GM21381 (cell line): ENCODE data around the gene WFIKKN1.

ENCODE experiments used
- ATAC-seq: cut with Tn5 transposase; IDR thresholded peaks from one replicate; pipeline ENCODE4 v1.9.1; 2021; ENCODE audit warnings: mild to moderate bottlenecking, moderate library complexity; ENCODE audit not compliant: unreplicated experiment

The WFIKKN1 gene

GRCh38 chr16:651844-652243 lies 21.1 kb downstream of the WFIKKN1 start:
- ATAC-seq: no peak

GRCh38 chr16:652454-653305 lies 21.9 kb downstream of the WFIKKN1 start:
- ATAC-seq: no peak

GRCh38 chr16:654034-654433 lies 23.2 kb downstream of the WFIKKN1 start:
- no peak for ATAC-seq

- no peak for ATAC-seq
Measured at GRCh38 chr16:657487-657886, 26.7 kb downstream of the WFIKKN1 start.

GRCh38 chr16:658679-659571 lies 28.1 kb downstream of the WFIKKN1 start:
- ATAC-seq: no peak

GRCh38 chr16:659618-660017 lies 28.8 kb downstream of the WFIKKN1 start:
- ATAC-seq: no peak

GRCh38 chr16:660132-660458 lies 29.3 kb downstream of the WFIKKN1 start:
- no peak for ATAC-seq

- peak; percentile 56 for ATAC-seq
Measured at GRCh38 chr16:660459-661183, 29.8 kb downstream of the WFIKKN1 start.

- ATAC-seq: no peak
Measured at GRCh38 chr16:661184-661821, 30.5 kb downstream of the WFIKKN1 start.

- ATAC-seq: no peak
Measured at GRCh38 chr16:662095-662494, 31.3 kb downstream of the WFIKKN1 start.

GRCh38 chr16:662597-662996 lies 31.8 kb downstream of the WFIKKN1 start:
- ATAC-seq: no peak

- ATAC-seq: no peak
Measured at GRCh38 chr16:666572-666971, 35.8 kb downstream of the WFIKKN1 start.

- no peak for ATAC-seq
Measured at GRCh38 chr16:667113-667779, 36.5 kb downstream of the WFIKKN1 start.

- peak; percentile 83 for ATAC-seq
Measured at GRCh38 chr16:667780-668518, 37.2 kb downstream of the WFIKKN1 start, which contains the start of gene RHOT2. Gene RHOT2, plus strand, starts transcription at chr16:668132. Its CDS starts 68 bp downstream, at chr16:668200.

- ATAC-seq: no peak
Measured at GRCh38 chr16:668519-669171, 37.9 kb downstream of the WFIKKN1 start.

GRCh38 chr16:669666-670065 lies 38.9 kb downstream of the WFIKKN1 start:
- no peak for ATAC-seq

GRCh38 chr16:670485-671352 lies 39.9 kb downstream of the WFIKKN1 start:
- no peak for ATAC-seq
